Measurements from ENCODE around the gene MRPS27.

GRCh38 chr5:72170101-72170500 is 149.9 kb downstream of the MRPS27 start:
- no peak for TF ChIP-seq FOXP2 (optimal IDR thresholded peaks at IDR 0.05; ENCODE audit: borderline replicate concordance, extremely low read depth, extremely low read length, insufficient read depth)
- no peak for TF ChIP-seq POLR2AphosphoS5 (IDR thresholded peaks at IDR 0.05; ENCODE audit: low read depth, low read length)
- TF ChIP-seq SIN3A (IDR thresholded peaks at IDR 0.05; ENCODE audit: borderline replicate concordance, insufficient read depth, low read length): no peak
- no peak for TF ChIP-seq TAF1 (IDR thresholded peaks at IDR 0.05; ENCODE audit: borderline replicate concordance, insufficient read depth, low read length)
- TF ChIP-seq REST (IDR thresholded peaks at IDR 0.05; ENCODE audit: insufficient read depth in 1 of 2, low read depth in 2 of 2, low read length in 2 of 2): no peak
